Transverse colon (tissue), 4 donors: ENCODE results near the gene KCTD11. TPM values are rescaled to one million over a fixed set of nuclear protein-coding genes. Genes with fewer than 3 reads are reported as not detected.

Experiments
- DNase-seq: peaks from one replicate; pipeline ENCODE4 v3.0.0-alpha.2; 2019
- H3K27ac ChIP-seq, 4 donors: fragments of 200-600 bp; sonication (generic); 2 replicates each; pipeline ENCODE4 v1.5.1; 2016 to 2018; ENCODE audit warnings: inconsistent platforms in 4 of 4
- H3K27me3 ChIP-seq: fragments of 200-600 bp; sonication (generic); 2 replicates; pipeline ENCODE4 v1.5.1; 2017; ENCODE audit warnings: inconsistent platforms
- H3K36me3 ChIP-seq, 4 donors: fragments of 200-600 bp; sonication (generic); 2 replicates each; pipeline ENCODE4 v1.5.1; 2017 to 2019; ENCODE audit warnings: inconsistent platforms in 4 of 4
- H3K4me1 ChIP-seq, 4 donors: fragments of 200-600 bp; sonication (generic); 2 replicates each; pipeline ENCODE4 v1.5.1; 2017 to 2020; ENCODE audit warnings: inconsistent platforms in 4 of 4
- H3K4me3 ChIP-seq, 4 donors: fragments of 200-600 bp; sonication (generic); 1 replicate in 1 of 4; 2 replicates in 3 of 4; pipeline versions ENCODE4 v1.5.1 to v1.6.1; 2017 to 2019; ENCODE audit warnings: inconsistent platforms in 4 of 4
- H3K9me3 ChIP-seq, 2 donors: fragments of 200-600 bp; sonication (generic); 2 replicates each; pipeline ENCODE4 v1.5.1; 2017 to 2019; ENCODE audit warnings: inconsistent platforms in 2 of 2
- EP300 ChIP-seq: sonication (generic); formaldehyde crosslinking; IDR thresholded peaks from one replicate; pipeline ENCODE4 v1.6.1; 2017; ENCODE audit warnings: antibody characterized with exemption, low read depth
- POLR2A ChIP-seq: fragments of 450-650 bp; IDR thresholded peaks from one replicate; pipeline ENCODE4 v1.6.1; 2016; ENCODE audit warnings: antibody characterized with exemption, mild to moderate bottlenecking, moderate library complexity
- POLR2AphosphoS5 ChIP-seq, 3 donors: sonication (generic); formaldehyde crosslinking; IDR thresholded peaks; one replicate each; pipeline ENCODE4 v1.6.1; 2016; ENCODE audit warnings: antibody characterized with exemption in 3 of 3
- WGBS, 2 donors: methylation state at CpG; one replicate each; pipeline ENCODE4 v1.1.5; 2018; ENCODE audit warnings: low coverage in 1 of 2; 5-methylcytosine and 5-hydroxymethylcytosine counted together
- in situ Hi-C, 4 donors: fragments of 200-750 bp; cut with MboI; loops; one replicate each; pipeline versions ENCODE4 v1.15.0 to v1.15.1; 2017; ENCODE audit warnings: low sequenced_read_pairs in 3 of 4, low pct_ligation_motif_present in 1 of 4, low pct_unique_long_range_greater_than_20kb in 1 of 4
- intact Hi-C: fragments of 100-400 bp; cut with DNase I; formaldehyde crosslinking; loops from one replicate; pipeline ENCODE4 v1.15.1; 2023; ENCODE audit warnings: low total_unique reads
- total RNA-seq, 4 donors: library from RNA; depleted of rRNA; stranded (reverse); fragments of >200 nt; gene quantifications; one replicate each; pipeline ENCODE4 v1.1.0, GENCODE V29; 2016
- TF ChIP-seq, protein P1 (sequence below), 5 experiments: fragments of 200-600 bp in 3 of 5; fragments of 450-650 bp in 2 of 5; sonication (generic) in 3 of 5; IDR thresholded peaks; 1 replicate in 2 of 5; 2 replicates in 3 of 5; pipeline ENCODE4 v1.5.1; 2016 to 2017; ENCODE audit warnings: antibody characterized with exemption in 5 of 5, inconsistent platforms in 3 of 5, mild to moderate bottlenecking in 2 of 5, moderate library complexity in 1 of 5

KCTD11 gene
- total RNA-seq, 4 donors from 2014 or later, result 1.2 to 10.8 (median 7.8) TPM

- WGBS, 2 donors, result 78 to 89% methylated on average over 10 to 15 of the region's 15 CpGs
- in situ Hi-C loops (loop anchor here in 2 of 4 donors (10.0 to 25.0 kb wide), 2 partner anchors 68 to 306 kb away; partner anchors contain the start of genes SLC16A11 (in 1 of the 2) and SLC16A13 (in 1 of the 2)), intact Hi-C loops (no loop called here)
- no peaks in the 10 kb centered on the region for H3K9me3 ChIP-seq
- no peaks in the 10 kb centered on the region for H3K4me1 ChIP-seq
- H3K27me3 ChIP-seq, result peaks cover 18% of the 10 kb centered on the region
- H3K36me3 ChIP-seq, result no peaks in the 10 kb centered on the region
- TF ChIP-seq, protein P1, sequence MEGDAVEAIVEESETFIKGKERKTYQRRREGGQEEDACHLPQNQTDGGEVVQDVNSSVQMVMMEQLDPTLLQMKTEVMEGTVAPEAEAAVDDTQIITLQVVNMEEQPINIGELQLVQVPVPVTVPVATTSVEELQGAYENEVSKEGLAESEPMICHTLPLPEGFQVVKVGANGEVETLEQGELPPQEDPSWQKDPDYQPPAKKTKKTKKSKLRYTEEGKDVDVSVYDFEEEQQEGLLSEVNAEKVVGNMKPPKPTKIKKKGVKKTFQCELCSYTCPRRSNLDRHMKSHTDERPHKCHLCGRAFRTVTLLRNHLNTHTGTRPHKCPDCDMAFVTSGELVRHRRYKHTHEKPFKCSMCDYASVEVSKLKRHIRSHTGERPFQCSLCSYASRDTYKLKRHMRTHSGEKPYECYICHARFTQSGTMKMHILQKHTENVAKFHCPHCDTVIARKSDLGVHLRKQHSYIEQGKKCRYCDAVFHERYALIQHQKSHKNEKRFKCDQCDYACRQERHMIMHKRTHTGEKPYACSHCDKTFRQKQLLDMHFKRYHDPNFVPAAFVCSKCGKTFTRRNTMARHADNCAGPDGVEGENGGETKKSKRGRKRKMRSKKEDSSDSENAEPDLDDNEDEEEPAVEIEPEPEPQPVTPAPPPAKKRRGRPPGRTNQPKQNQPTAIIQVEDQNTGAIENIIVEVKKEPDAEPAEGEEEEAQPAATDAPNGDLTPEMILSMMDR (IDR thresholded peaks at IDR 0.05), result no peak
- no peak for TF ChIP-seq EP300
- TF ChIP-seq POLR2AphosphoS5 (IDR thresholded peaks at IDR 0.05), result no peak
- TF ChIP-seq POLR2A, result no peak
- H3K27ac ChIP-seq, result no peak overlapping the region
- DNase-seq, result no peak
- no peak overlapping the region for H3K4me3 ChIP-seq
Observed at GRCh38 chr17:7343250-7343649, 8.7 kb upstream of the KCTD11 start.

GRCh38 chr17:7346761-7347614 lies 5.0 kb upstream of the KCTD11 start:
- H3K27me3 ChIP-seq, result peaks cover 5% of the 10 kb centered on the region
- no peaks in the 10 kb centered on the region for H3K9me3 ChIP-seq
- no peak overlapping the region for H3K4me3 ChIP-seq
- WGBS, 2 donors, result 79 to 82% methylated on average over 3 to 18 of the region's 18 CpGs
- TF ChIP-seq, protein P1 (IDR thresholded peaks at IDR 0.05), result no peak
- TF ChIP-seq POLR2A, result peak; percentile 4
- H3K36me3 ChIP-seq, result no peaks in the 10 kb centered on the region
- no peak for DNase-seq
- peaks cover 0 to 24% (median 19%) of the 10 kb centered on the region in 4 donors for H3K4me1 ChIP-seq
- H3K27ac ChIP-seq, result no peak overlapping the region
- intact Hi-C loops, result no loop called here
- in situ Hi-C loops, result loop anchor here in 2 of 4 donors (10.0 to 25.0 kb wide), 2 partner anchors 72 to 310 kb away; partner anchors contain the start of genes SLC16A11 (in 1 of the 2) and SLC16A13 (in 1 of the 2)

DNA sequence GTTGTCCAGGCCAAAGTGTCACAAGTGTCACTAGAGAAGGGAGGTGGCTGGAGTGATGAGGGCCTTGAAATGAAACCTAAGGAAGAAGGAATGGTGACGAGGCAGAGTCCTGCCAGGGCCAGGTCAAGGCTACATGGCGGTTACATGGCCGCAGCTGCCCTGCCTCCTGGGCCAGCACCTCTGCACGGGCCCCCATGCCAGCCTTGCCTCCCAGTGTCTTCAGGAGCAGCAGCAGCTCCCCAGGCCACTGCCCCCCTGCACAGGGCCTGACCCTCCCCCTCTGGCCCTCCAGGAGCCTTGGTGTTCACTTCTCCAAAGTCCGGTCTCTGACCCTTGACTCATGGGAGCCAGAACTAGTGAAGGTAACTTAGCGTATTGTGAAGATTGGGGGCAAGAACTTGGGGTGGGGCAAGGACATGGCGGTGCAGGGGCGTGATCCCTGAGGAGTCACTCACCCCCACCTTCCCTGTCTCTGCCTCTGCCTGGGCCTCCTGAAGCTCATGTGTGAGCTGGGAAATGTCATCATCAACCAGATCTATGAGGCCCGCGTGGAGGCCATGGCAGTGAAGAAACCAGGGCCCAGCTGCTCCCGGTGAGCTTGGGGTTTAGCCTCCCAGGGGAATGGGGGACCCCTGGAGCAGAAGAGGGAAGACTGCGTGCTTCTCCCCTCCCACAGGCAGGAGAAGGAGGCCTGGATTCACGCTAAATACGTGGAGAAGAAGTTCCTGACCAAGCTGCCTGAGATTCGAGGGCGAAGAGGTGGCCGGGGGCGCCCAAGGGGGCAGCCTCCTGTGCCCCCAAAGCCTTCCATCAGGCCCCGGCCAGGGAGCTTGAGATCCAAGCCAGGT lies 4.1 kb upstream of the KCTD11 start:
- in situ Hi-C loops, result loop anchor here in 2 of 4 donors (10.0 to 25.0 kb wide), 2 partner anchors 73 to 311 kb away; partner anchors contain the start of genes SLC16A11 (in 1 of the 2) and SLC16A13 (in 1 of the 2)
- intact Hi-C loops, result no loop called here
- 64 to 67% methylated on average over 3 to 19 of the region's 19 CpGs for WGBS, 2 donors

More for the DNA sequence above, 4.1 kb upstream of the KCTD11 start:
- Histone ChIP-seq H3K27ac (no peak overlapping the region), H3K4me3 (no peak overlapping the region), H3K9me3 (no peaks in the 10 kb centered on the region), H3K36me3 (no peaks in the 10 kb centered on the region), H3K4me1 (peaks cover 3 to 30% (median 26%) of the 10 kb centered on the region in 4 donors), H3K27me3 (peaks cover 5% of the 10 kb centered on the region)
- no peak for TF ChIP-seq POLR2AphosphoS5 (IDR thresholded peaks at IDR 0.05)
- TF ChIP-seq POLR2A, result no peak
- TF ChIP-seq, protein P1 (IDR thresholded peaks at IDR 0.05), result no peak
- TF ChIP-seq EP300, result no peak
- DNase-seq, result no peak
